ENCODE measurements around the gene MRGPRX3.
A peak's percentile ranks its signal among the peaks of the same experiment; 100 is the strongest.

The MRGPRX3 gene

DNA sequence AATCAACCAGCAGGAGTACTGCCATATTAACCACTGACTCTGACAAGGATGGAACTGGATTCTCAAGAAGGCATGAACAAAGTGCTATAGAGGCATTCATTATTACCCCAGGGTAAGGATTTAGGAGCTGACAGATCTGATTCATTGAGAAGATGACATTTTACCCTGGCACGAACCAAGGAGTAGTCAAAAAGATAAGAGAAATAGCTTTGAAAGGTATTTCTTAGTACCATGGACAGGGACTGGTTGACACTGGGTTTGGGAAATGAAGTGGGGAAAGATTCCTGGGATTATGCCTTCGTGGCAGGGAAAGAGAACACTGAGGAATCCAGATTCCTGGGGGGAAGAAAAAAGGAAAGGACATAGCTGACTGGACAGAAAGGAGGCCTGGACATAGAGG, 21.4 kb upstream of the MRGPRX3 start:
- no peak for TF ChIP-seq TAF1 (IDR thresholded peaks at IDR 0.05; ENCODE audit: borderline replicate concordance, insufficient read depth, low read length)
- no peak for TF ChIP-seq POLR2AphosphoS5 (IDR thresholded peaks at IDR 0.05; ENCODE audit: low read depth, low read length)
- TF ChIP-seq FOXP2 (optimal IDR thresholded peaks at IDR 0.05; ENCODE audit: borderline replicate concordance, extremely low read depth, extremely low read length, insufficient read depth) = no peak
- TF ChIP-seq SIN3A (IDR thresholded peaks at IDR 0.05; ENCODE audit: borderline replicate concordance, insufficient read depth, low read length) = no peak
- TF ChIP-seq, protein P1, sequence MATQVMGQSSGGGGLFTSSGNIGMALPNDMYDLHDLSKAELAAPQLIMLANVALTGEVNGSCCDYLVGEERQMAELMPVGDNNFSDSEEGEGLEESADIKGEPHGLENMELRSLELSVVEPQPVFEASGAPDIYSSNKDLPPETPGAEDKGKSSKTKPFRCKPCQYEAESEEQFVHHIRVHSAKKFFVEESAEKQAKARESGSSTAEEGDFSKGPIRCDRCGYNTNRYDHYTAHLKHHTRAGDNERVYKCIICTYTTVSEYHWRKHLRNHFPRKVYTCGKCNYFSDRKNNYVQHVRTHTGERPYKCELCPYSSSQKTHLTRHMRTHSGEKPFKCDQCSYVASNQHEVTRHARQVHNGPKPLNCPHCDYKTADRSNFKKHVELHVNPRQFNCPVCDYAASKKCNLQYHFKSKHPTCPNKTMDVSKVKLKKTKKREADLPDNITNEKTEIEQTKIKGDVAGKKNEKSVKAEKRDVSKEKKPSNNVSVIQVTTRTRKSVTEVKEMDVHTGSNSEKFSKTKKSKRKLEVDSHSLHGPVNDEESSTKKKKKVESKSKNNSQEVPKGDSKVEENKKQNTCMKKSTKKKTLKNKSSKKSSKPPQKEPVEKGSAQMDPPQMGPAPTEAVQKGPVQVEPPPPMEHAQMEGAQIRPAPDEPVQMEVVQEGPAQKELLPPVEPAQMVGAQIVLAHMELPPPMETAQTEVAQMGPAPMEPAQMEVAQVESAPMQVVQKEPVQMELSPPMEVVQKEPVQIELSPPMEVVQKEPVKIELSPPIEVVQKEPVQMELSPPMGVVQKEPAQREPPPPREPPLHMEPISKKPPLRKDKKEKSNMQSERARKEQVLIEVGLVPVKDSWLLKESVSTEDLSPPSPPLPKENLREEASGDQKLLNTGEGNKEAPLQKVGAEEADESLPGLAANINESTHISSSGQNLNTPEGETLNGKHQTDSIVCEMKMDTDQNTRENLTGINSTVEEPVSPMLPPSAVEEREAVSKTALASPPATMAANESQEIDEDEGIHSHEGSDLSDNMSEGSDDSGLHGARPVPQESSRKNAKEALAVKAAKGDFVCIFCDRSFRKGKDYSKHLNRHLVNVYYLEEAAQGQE (IDR thresholded peaks at IDR 0.05; ENCODE audit: insufficient read depth in 1 of 2, low read depth in 2 of 2, low read length in 2 of 2) = peak; percentile 73 to 91; a peak in 3 of 4 replicates

DNA sequence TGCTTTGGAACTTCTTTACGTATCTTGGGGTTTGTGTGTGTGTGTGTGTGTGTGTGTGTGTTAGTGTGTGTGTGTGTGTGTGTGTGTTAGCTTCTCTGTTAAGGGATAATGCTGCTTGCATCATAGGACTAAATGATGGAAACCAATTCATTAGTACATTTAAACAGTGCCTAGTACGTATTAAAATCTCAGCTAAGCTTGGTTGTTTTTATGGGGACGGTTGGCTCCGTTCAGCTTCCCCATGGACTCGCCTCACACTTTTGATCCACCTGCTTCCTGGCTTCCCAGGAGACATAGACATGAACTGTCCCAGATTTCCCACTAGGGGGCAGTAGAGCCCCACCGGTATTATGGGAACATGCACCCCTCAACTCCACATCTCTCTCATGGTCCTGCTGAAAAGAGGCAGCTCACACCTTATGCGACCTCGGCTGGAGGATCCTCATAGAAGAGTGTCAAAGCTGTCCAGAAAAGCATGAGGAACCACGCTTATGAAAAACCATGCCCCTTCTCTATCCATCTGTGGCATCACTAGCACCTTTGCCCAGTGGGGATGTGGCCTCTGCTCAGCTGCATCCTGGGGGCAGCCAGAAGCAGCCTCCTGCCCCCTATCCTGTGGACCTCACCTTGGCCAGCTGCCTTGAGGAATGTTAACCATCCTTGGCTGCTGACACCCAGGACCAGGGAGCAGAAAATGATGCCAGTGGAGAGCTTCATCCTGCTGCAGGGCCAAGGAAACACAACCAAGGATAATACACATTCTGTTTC, 16.8 kb upstream of the MRGPRX3 start:
- TF ChIP-seq POLR2AphosphoS5 (IDR thresholded peaks at IDR 0.05; ENCODE audit: low read depth, low read length) (no peak), TAF1 (IDR thresholded peaks at IDR 0.05; ENCODE audit: borderline replicate concordance, insufficient read depth, low read length) (no peak), FOXP2 (optimal IDR thresholded peaks at IDR 0.05; ENCODE audit: borderline replicate concordance, extremely low read depth, extremely low read length, insufficient read depth) (no peak), SIN3A (IDR thresholded peaks at IDR 0.05; ENCODE audit: borderline replicate concordance, insufficient read depth, low read length) (no peak)
- TF ChIP-seq, protein P1 (IDR thresholded peaks at IDR 0.05; ENCODE audit: insufficient read depth in 1 of 2, low read depth in 2 of 2, low read length in 2 of 2) = no peak

DNA sequence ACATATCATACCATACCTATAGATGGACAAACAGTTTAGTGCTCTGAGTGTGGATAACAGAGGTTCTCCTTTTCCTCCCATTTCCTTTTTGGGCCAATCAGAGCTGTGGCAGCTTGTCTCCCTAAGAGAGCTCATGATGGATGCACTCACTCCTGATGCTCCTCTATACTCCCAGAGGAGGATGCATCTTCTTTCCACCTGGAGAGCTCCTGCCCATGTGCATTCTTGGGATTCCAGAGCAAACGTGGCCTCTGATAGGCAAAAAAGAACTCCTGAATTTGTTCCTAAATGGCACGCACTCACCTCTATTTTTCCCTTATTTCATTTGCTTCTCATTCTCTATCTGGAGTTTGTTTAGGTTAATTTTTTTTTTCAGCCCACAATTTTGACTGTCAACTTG, 2.9 kb downstream of the MRGPRX3 start:
- TF ChIP-seq TAF1 (IDR thresholded peaks at IDR 0.05; ENCODE audit: borderline replicate concordance, insufficient read depth, low read length) = no peak
- no peak for TF ChIP-seq POLR2AphosphoS5 (IDR thresholded peaks at IDR 0.05; ENCODE audit: low read depth, low read length)
- TF ChIP-seq, protein P1 (IDR thresholded peaks at IDR 0.05; ENCODE audit: insufficient read depth in 1 of 2, low read depth in 2 of 2, low read length in 2 of 2) = no peak
- TF ChIP-seq SIN3A (IDR thresholded peaks at IDR 0.05; ENCODE audit: borderline replicate concordance, insufficient read depth, low read length) = no peak
- no peak for TF ChIP-seq FOXP2 (optimal IDR thresholded peaks at IDR 0.05; ENCODE audit: borderline replicate concordance, extremely low read depth, extremely low read length, insufficient read depth)

DNA sequence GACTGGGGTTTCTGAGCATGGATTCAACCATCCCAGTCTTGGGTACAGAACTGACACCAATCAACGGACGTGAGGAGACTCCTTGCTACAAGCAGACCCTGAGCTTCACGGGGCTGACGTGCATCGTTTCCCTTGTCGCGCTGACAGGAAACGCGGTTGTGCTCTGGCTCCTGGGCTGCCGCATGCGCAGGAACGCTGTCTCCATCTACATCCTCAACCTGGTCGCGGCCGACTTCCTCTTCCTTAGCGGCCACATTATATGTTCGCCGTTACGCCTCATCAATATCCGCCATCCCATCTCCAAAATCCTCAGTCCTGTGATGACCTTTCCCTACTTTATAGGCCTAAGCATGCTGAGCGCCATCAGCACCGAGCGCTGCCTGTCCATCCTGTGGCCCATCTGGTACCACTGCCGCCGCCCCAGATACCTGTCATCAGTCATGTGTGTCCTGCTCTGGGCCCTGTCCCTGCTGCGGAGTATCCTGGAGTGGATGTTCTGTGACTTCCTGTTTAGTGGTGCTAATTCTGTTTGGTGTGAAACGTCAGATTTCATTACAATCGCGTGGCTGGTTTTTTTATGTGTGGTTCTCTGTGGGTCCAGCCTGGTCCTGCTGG, 4.9 kb downstream of the MRGPRX3 start:
- TF ChIP-seq, protein P1 (IDR thresholded peaks at IDR 0.05; ENCODE audit: insufficient read depth in 1 of 2, low read depth in 2 of 2, low read length in 2 of 2) = no peak
- TF ChIP-seq FOXP2 (optimal IDR thresholded peaks at IDR 0.05; ENCODE audit: borderline replicate concordance, extremely low read depth, extremely low read length, insufficient read depth) (no peak), SIN3A (IDR thresholded peaks at IDR 0.05; ENCODE audit: borderline replicate concordance, insufficient read depth, low read length) (no peak), TAF1 (IDR thresholded peaks at IDR 0.05; ENCODE audit: borderline replicate concordance, insufficient read depth, low read length) (no peak), POLR2AphosphoS5 (IDR thresholded peaks at IDR 0.05; ENCODE audit: low read depth, low read length) (no peak)
